ENCODE measurements around the gene TLCD5.

The TLCD5 gene

GRCh38 chr11:120365512-120365911, 40.4 kb downstream of the TLCD5 start:
- Histone ChIP-seq H3K27ac (no peak overlapping the region), H3K9me3 (peaks cover 5% of the 10 kb centered on the region; the same call in 1 of the 2 replicates), H3K36me3 (peaks cover 4% of the 10 kb centered on the region; the same call in 1 of the 2 replicates), H3K4me1 (no peaks in the 10 kb centered on the region), H3K27me3 (no peaks in the 10 kb centered on the region), H3K9ac (no peak overlapping the region), H3K4me2 (no peak overlapping the region), H3K4me3 (no peak overlapping the region), H4K20me1 (peaks cover 100% of the 10 kb centered on the region)
- no peak for TF ChIP-seq Cebpa-rat (IDR thresholded peaks at IDR 0.05)

GRCh38 chr11:120372296-120372695, 47.2 kb downstream of the TLCD5 start:
- Histone ChIP-seq H3K4me2 (no peak overlapping the region), H3K4me3 (no peak overlapping the region), H4K20me1 (peaks cover 92% of the 10 kb centered on the region), H3K4me1 (peaks cover 23% of the 10 kb centered on the region), H3K9ac (no peak overlapping the region), H3K36me3 (0 out of 2 replicates have a peak, but pooled peaks cover 2% of the 10 kb centered on the region), H3K27ac (no peak overlapping the region), H3K27me3 (no peaks in the 10 kb centered on the region), H3K9me3 (peaks cover 2% of the 10 kb centered on the region)
- TF ChIP-seq Cebpa-rat (IDR thresholded peaks at IDR 0.05), result no peak

- H3K27me3 ChIP-seq, result no peaks in the 10 kb centered on the region
- H3K9ac ChIP-seq, result no peak overlapping the region
- H3K4me3 ChIP-seq, result no peak overlapping the region
- H3K4me2 ChIP-seq, result no peak overlapping the region
- H3K36me3 ChIP-seq, result 0 out of 2 replicates have a peak, but pooled peaks cover 4% of the 10 kb centered on the region
- H3K9me3 ChIP-seq, result peaks cover 16% of the 10 kb centered on the region
- no peak overlapping the region for H3K27ac ChIP-seq
- peaks cover 23% of the 10 kb centered on the region for H3K4me1 ChIP-seq
- no peak for TF ChIP-seq Cebpa-rat (IDR thresholded peaks at IDR 0.05)
- H4K20me1 ChIP-seq, result peaks cover 76% of the 10 kb centered on the region
Measured at GRCh38 chr11:120375076-120375475, 50.0 kb downstream of the TLCD5 start.

GRCh38 chr11:120376547-120377182, 51.6 kb downstream of the TLCD5 start:
- H3K27ac ChIP-seq, result no peak overlapping the region
- no peak overlapping the region for H3K4me3 ChIP-seq
- TF ChIP-seq Cebpa-rat (IDR thresholded peaks at IDR 0.05), result no peak
- H3K27me3 ChIP-seq, result no peaks in the 10 kb centered on the region
- 0 out of 2 replicates have a peak, but pooled peaks cover 4% of the 10 kb centered on the region for H3K36me3 ChIP-seq
- no peak overlapping the region for H3K4me2 ChIP-seq
- H3K4me1 ChIP-seq, result peaks cover 23% of the 10 kb centered on the region
- H3K9me3 ChIP-seq, result peaks cover 16% of the 10 kb centered on the region
- no peak overlapping the region for H3K9ac ChIP-seq
- H4K20me1 ChIP-seq, result peaks cover 76% of the 10 kb centered on the region

GRCh38 chr11:120378474-120378873, 53.4 kb downstream of the TLCD5 start:
- Histone ChIP-seq H3K4me2 (no peak overlapping the region), H3K27ac (no peak overlapping the region), H4K20me1 (peaks cover 67% of the 10 kb centered on the region), H3K4me3 (no peak overlapping the region), H3K36me3 (0 out of 2 replicates have a peak, but pooled peaks cover 4% of the 10 kb centered on the region), H3K9ac (no peak overlapping the region), H3K9me3 (peaks cover 30% of the 10 kb centered on the region), H3K27me3 (no peaks in the 10 kb centered on the region), H3K4me1 (peaks cover 14% of the 10 kb centered on the region)
- TF ChIP-seq Cebpa-rat (IDR thresholded peaks at IDR 0.05), result no peak

GRCh38 chr11:120381401-120381800, 56.3 kb downstream of the TLCD5 start:
- H3K9me3 ChIP-seq, result peaks cover 33% of the 10 kb centered on the region
- H3K27me3 ChIP-seq, result no peaks in the 10 kb centered on the region
- H3K4me3 ChIP-seq, result no peak overlapping the region
- 0 out of 2 replicates have a peak, but pooled peaks cover 4% of the 10 kb centered on the region for H3K36me3 ChIP-seq
- H4K20me1 ChIP-seq, result peaks cover 71% of the 10 kb centered on the region
- no peak for TF ChIP-seq Cebpa-rat (IDR thresholded peaks at IDR 0.05)
- H3K4me1 ChIP-seq, result peaks cover 5% of the 10 kb centered on the region; the same call in 1 of the 2 replicates
- no peak overlapping the region for H3K4me2 ChIP-seq
- no peak overlapping the region for H3K27ac ChIP-seq
- no peak overlapping the region for H3K9ac ChIP-seq

Data from BLaER1 (cell line).